Mesenchymal stem cell (in vitro differentiated cells and primary cell): ENCODE measurements around the gene GRIK4.

Source experiments
- DNase-seq: peaks from one replicate; pipeline ENCODE4 v3.0.0-alpha.2; 2013
- H2AFZ ChIP-seq: one replicate; pipeline ENCODE4 v1.6.1; 2013; ENCODE audit warnings: low read depth, mild to moderate bottlenecking, control low read depth, inconsistent platforms, low read length, moderate library complexity
- H2AK5ac ChIP-seq: 2 replicates; pipeline ENCODE4 v1.6.1; 2013; ENCODE audit warnings: low read length, moderate library complexity, mild to moderate bottlenecking, inconsistent platforms; ENCODE audit not compliant: severe bottlenecking
- H2BK120ac ChIP-seq: one replicate; pipeline ENCODE4 v1.6.1; 2013; ENCODE audit warnings: low read depth, mild to moderate bottlenecking, inconsistent platforms, low read length, moderate library complexity
- H2BK12ac ChIP-seq, 2 experiments: one replicate each; pipeline ENCODE4 v1.6.1; 2013; ENCODE audit warnings: inconsistent platforms in 2 of 2, low read length in 2 of 2, mild to moderate bottlenecking in 2 of 2, moderate library complexity in 2 of 2, control low read depth in 1 of 2
- H2BK15ac ChIP-seq: one replicate; pipeline ENCODE4 v1.6.1; 2013; ENCODE audit warnings: mild to moderate bottlenecking, low read depth, inconsistent platforms; ENCODE audit not compliant: poor library complexity, severe bottlenecking
- H2BK5ac ChIP-seq: 2 replicates; pipeline ENCODE4 v1.6.1; 2013; ENCODE audit warnings: low read depth, mild to moderate bottlenecking, low read length, control low read depth, inconsistent platforms; ENCODE audit not compliant: poor library complexity, severe bottlenecking
- H3K14ac ChIP-seq, 2 experiments: one replicate each; pipeline ENCODE4 v1.6.1; 2013; ENCODE audit warnings: inconsistent platforms in 2 of 2, low read length in 2 of 2, control low read depth in 1 of 2, mild to moderate bottlenecking in 1 of 2, moderate library complexity in 1 of 2
- H3K18ac ChIP-seq, 2 experiments: one replicate each; pipeline ENCODE4 v1.6.1; 2013; ENCODE audit warnings: inconsistent platforms in 2 of 2, low read length in 2 of 2, control low read depth in 1 of 2, low read depth in 1 of 2, mild to moderate bottlenecking in 1 of 2
- H3K23ac ChIP-seq, 2 experiments: one replicate each; pipeline ENCODE4 v1.6.1; 2013; ENCODE audit warnings: inconsistent platforms in 2 of 2, low read length in 2 of 2, mild to moderate bottlenecking in 2 of 2, moderate library complexity in 2 of 2, control low read depth in 1 of 2
- H3K27ac ChIP-seq: 2 replicates; pipeline ENCODE4 v1.5.1; 2013; ENCODE audit warnings: mild to moderate bottlenecking, moderate library complexity, low read length, control low read depth, inconsistent platforms; ENCODE audit not compliant: poor library complexity, severe bottlenecking
- H3K27me3 ChIP-seq, 2 experiments: 2 replicates each; pipeline versions ENCODE4 v1.6.1 to v1.7.0; 2013; ENCODE audit warnings: low read length in 2 of 2, mild to moderate bottlenecking in 2 of 2, moderate library complexity in 2 of 2, control low read depth in 1 of 2, inconsistent platforms in 1 of 2; ENCODE audit not compliant: control insufficient read depth in 1 of 2, insufficient read depth in 1 of 2
- H3K36me3 ChIP-seq, 2 experiments: 2 replicates each; pipeline versions ENCODE4 v1.6.1 to v1.7.0; 2013; ENCODE audit warnings: low read length in 2 of 2, control low read depth in 1 of 2, inconsistent platforms in 1 of 2, low read depth in 1 of 2, mild to moderate bottlenecking in 1 of 2; ENCODE audit not compliant: insufficient read depth in 2 of 2, control insufficient read depth in 1 of 2
- H3K4ac ChIP-seq, 2 experiments: one replicate each; pipeline ENCODE4 v1.6.1; 2013; ENCODE audit warnings: inconsistent platforms in 2 of 2, low read length in 2 of 2, mild to moderate bottlenecking in 2 of 2, moderate library complexity in 2 of 2, control low read depth in 1 of 2, low read depth in 1 of 2
- H3K4me1 ChIP-seq: 2 replicates; pipeline ENCODE4 v1.6.1; 2013; ENCODE audit warnings: low read depth, low read length, control low read depth; ENCODE audit not compliant: control insufficient read depth, insufficient read depth
- H3K4me2 ChIP-seq: 2 replicates; pipeline ENCODE4 v1.6.1; 2013; ENCODE audit warnings: low read length, mild to moderate bottlenecking, inconsistent platforms; ENCODE audit not compliant: poor library complexity, severe bottlenecking
- H3K4me3 ChIP-seq, 2 experiments: 2 replicates each; pipeline versions ENCODE4 v1.5.1 to v1.7.0; 2013; ENCODE audit warnings: low read length in 2 of 2, mild to moderate bottlenecking in 2 of 2, control low read depth in 1 of 2, low read depth in 1 of 2; ENCODE audit not compliant: insufficient read depth in 1 of 2
- H3K79me1 ChIP-seq: replicated peaks from 2 replicates; pipeline ENCODE4 v1.6.1; 2013; ENCODE audit warnings: mild to moderate bottlenecking, control low read depth, low read length, inconsistent platforms; ENCODE audit not compliant: poor library complexity, severe bottlenecking
- H3K9ac ChIP-seq: 2 replicates; pipeline ENCODE4 v1.7.0; 2013; ENCODE audit warnings: mild to moderate bottlenecking, low read length, moderate library complexity
- H3K9me3 ChIP-seq: 2 replicates; pipeline ENCODE4 v1.7.0; 2013; ENCODE audit warnings: mild to moderate bottlenecking, low read length; ENCODE audit not compliant: control insufficient read depth
- H4K8ac ChIP-seq: one replicate; pipeline ENCODE4 v1.6.1; 2013; ENCODE audit warnings: inconsistent platforms, mild to moderate bottlenecking, low read length, moderate library complexity
- H4K91ac ChIP-seq: one replicate; pipeline ENCODE4 v1.6.1; 2013; ENCODE audit warnings: mild to moderate bottlenecking, low read length, inconsistent platforms
- WGBS: methylation state at CpG from one replicate; pipeline ENCODE4 v1.1.7; 2013; ENCODE audit warnings: mixed read lengths; 5-methylcytosine and 5-hydroxymethylcytosine counted together

The GRIK4 gene

GRCh38 chr11:120867024-120867423 is 355.5 kb downstream of the GRIK4 start:
- H3K36me3 ChIP-seq, result no peaks in the 10 kb centered on the region
- no peak for DNase-seq
- H2BK12ac ChIP-seq, result no peak overlapping the region
- H2BK15ac ChIP-seq, result no peak overlapping the region
- no peak overlapping the region for H3K4ac ChIP-seq
- WGBS, result 66% methylated on average over 6 of the region's 8 CpGs
- H3K27ac ChIP-seq, result no peak overlapping the region
- no peak overlapping the region for H3K14ac ChIP-seq
- H3K4me3 ChIP-seq, result no peak overlapping the region
- no peak overlapping the region for H2BK120ac ChIP-seq
- no peaks in the 10 kb centered on the region for H3K9me3 ChIP-seq
- no peak overlapping the region for H3K23ac ChIP-seq
- no peak overlapping the region for H2AFZ ChIP-seq
- H3K18ac ChIP-seq, result no peak overlapping the region
- no peak overlapping the region for H3K4me2 ChIP-seq
- no peaks in the 10 kb centered on the region for H3K4me1 ChIP-seq
- peaks cover 17 to 22% of the 10 kb centered on the region in 2 experiments for H3K27me3 ChIP-seq
- H3K79me1 ChIP-seq, result no peaks in the 10 kb centered on the region
- H4K8ac ChIP-seq, result no peak overlapping the region
- no peak overlapping the region for H2AK5ac ChIP-seq
- no peak overlapping the region for H3K9ac ChIP-seq
- no peak overlapping the region for H2BK5ac ChIP-seq
- no peak overlapping the region for H4K91ac ChIP-seq

- H3K4me3 ChIP-seq, result no peak overlapping the region
- WGBS, result 43% methylated on average over 6 of the region's 11 CpGs
- no peak overlapping the region for H2BK120ac ChIP-seq
- no peak overlapping the region for H2BK15ac ChIP-seq
- H2BK12ac ChIP-seq, result no peak overlapping the region
- no peak overlapping the region for H2AFZ ChIP-seq
- no peak for DNase-seq
- H3K18ac ChIP-seq, result no peak overlapping the region
- no peaks in the 10 kb centered on the region for H3K79me1 ChIP-seq
- no peak overlapping the region for H3K23ac ChIP-seq
- H3K4me1 ChIP-seq, result no peaks in the 10 kb centered on the region
- peaks cover 21 to 27% of the 10 kb centered on the region in 2 experiments for H3K27me3 ChIP-seq
- H3K27ac ChIP-seq, result no peak overlapping the region
- H3K36me3 ChIP-seq, result no peaks in the 10 kb centered on the region
- no peak overlapping the region for H4K91ac ChIP-seq
- no peaks in the 10 kb centered on the region for H3K9me3 ChIP-seq
- H3K4me2 ChIP-seq, result no peak overlapping the region
- H3K14ac ChIP-seq, result no peak overlapping the region
- H2AK5ac ChIP-seq, result no peak overlapping the region
- H3K4ac ChIP-seq, result no peak overlapping the region
- H3K9ac ChIP-seq, result no peak overlapping the region
- no peak overlapping the region for H4K8ac ChIP-seq
- no peak overlapping the region for H2BK5ac ChIP-seq
These were observed 356.0 kb downstream of the GRIK4 start for GRCh38 chr11:120867531-120867930.

- Histone ChIP-seq H2AK5ac (no peak overlapping the region), H3K14ac (no peak overlapping the region), H4K8ac (no peak overlapping the region), H3K23ac (no peak overlapping the region), H3K18ac (no peak overlapping the region), H2BK5ac (no peak overlapping the region), H3K9me3 (no peaks in the 10 kb centered on the region), H3K27me3 (peaks cover 21 to 31% of the 10 kb centered on the region in 2 experiments), H3K9ac (no peak overlapping the region), H2BK15ac (no peak overlapping the region), H2BK12ac (no peak overlapping the region), H3K36me3 (no peaks in the 10 kb centered on the region), H3K27ac (no peak overlapping the region), H2AFZ (no peak overlapping the region), H3K79me1 (no peaks in the 10 kb centered on the region), H3K4ac (no peak overlapping the region), H3K4me2 (no peak overlapping the region), H3K4me3 (no peak overlapping the region), H3K4me1 (no peaks in the 10 kb centered on the region), H4K91ac (no peak overlapping the region), H2BK120ac (no peak overlapping the region)
- 69% methylated on average over 3 of the region's 3 CpGs for WGBS
- no peak for DNase-seq
These were observed 356.4 kb downstream of the GRIK4 start for GRCh38 chr11:120867988-120868387.

GRCh38 chr11:120869097-120869496 is 357.5 kb downstream of the GRIK4 start:
- H2BK120ac ChIP-seq, result no peak overlapping the region
- H2BK15ac ChIP-seq, result no peak overlapping the region
- H3K36me3 ChIP-seq, result no peaks in the 10 kb centered on the region
- H3K9ac ChIP-seq, result no peak overlapping the region
- DNase-seq, result no peak
- H2AFZ ChIP-seq, result no peak overlapping the region
- peaks cover 26 to 35% of the 10 kb centered on the region in 2 experiments for H3K27me3 ChIP-seq
- no peak overlapping the region for H2BK5ac ChIP-seq
- H3K4me1 ChIP-seq, result no peaks in the 10 kb centered on the region
- WGBS, result 85% methylated on average over 7 of the region's 7 CpGs
- no peak overlapping the region for H3K27ac ChIP-seq
- H3K23ac ChIP-seq, result no peak overlapping the region
- H3K14ac ChIP-seq, result no peak overlapping the region
- no peak overlapping the region for H3K4me2 ChIP-seq
- H3K18ac ChIP-seq, result no peak overlapping the region
- no peak overlapping the region for H4K8ac ChIP-seq
- H3K4ac ChIP-seq, result no peak overlapping the region
- H2AK5ac ChIP-seq, result no peak overlapping the region
- no peaks in the 10 kb centered on the region for H3K79me1 ChIP-seq
- H4K91ac ChIP-seq, result no peak overlapping the region
- H3K9me3 ChIP-seq, result no peaks in the 10 kb centered on the region
- no peak overlapping the region for H2BK12ac ChIP-seq
- peak overlapping the region in 1 of 2 experiments; percentile 14 for H3K4me3 ChIP-seq
